Endometrium (tissue), 2 donors: ENCODE results near the gene ZC3H11A.
A peak's percentile ranks its signal among the peaks of the same experiment; 100 is the strongest.
"Not testable (repeated sequence)": the region's sequence is repeated elsewhere in the genome, so short reads cannot be mapped to it uniquely, and the experiment has no call there.

Experiments
- FAIRE-seq: peaks from 2 replicates; lab custom pipeline; 2012; peaks lifted over from hg19 to GRCh38; lab: Jason Lieb, UNC
- donor health status: control.
- donor health status: control.

Gene ZC3H11A

DNA sequence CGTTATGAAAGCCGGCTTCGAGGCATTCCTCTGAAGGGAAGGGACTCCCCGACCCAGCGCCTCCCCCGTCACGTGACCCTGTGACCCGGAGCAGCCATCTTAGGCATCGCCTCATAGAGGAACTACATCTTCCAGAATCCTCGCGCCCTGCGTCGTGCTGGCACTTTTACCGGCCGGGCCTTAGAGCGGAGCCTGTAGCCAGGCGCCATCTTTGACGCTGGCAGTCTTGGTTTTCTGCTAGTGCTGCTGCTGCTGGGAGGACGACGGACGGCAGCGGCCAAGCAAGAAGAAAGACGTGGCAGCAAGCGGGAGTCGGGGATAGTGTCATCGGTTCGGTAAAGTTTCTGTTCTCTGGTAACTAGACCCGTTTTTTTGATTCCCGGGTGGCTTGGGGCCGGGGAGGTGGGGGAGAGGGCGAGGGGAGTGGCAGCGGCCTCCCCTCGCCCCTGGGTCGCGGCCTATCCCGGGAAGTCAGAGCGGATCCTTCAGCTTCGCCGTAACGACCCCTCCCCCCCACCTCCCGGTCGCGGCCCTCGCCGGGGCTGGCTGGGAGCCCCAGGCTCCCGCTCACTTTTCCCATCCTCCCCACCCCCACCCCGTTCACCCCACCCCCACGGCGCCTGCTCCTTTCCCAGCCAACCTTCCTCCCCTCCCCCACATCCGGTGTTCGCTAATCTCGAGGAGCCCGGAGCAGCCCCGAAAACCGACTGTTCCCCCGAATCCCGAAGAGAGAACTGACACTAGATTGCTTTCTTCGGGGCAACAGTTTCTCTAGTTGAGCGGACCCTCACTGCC is at the start of gene ZC3H11A, which contains the start of gene ZBED6:
TSS of gene ZC3H11A (plus strand) at position 183 of the 795 bp plus-strand sequence. CDS start 21,448 bp downstream, outside the sequence.
TSS of gene ZBED6 (plus strand) at position 183 of the 795 bp plus-strand sequence. CDS start 1,900 bp downstream, outside the sequence.
- peak; percentile 99 for FAIRE-seq

DNA sequence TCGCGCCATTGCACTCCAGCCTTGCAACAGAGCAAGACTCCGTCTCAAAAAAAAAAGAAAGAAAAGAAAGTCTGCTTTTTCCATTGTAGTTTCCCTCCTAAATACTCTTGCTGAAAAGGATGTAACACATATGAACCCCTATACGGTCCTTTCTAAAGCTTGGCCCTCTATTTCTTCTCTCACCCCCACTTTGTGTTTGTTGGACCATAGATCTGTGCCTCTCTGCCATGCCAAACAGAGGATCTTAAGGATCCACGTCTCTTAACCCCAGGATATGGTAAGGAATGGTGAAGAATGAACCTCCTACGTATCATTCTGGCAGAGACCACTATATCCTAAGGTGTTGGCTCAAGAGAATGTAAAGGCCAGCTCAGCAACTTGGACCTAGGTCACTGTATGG is 49.1 kb upstream of the ZC3H11A start:
- no peak for FAIRE-seq

DNA sequence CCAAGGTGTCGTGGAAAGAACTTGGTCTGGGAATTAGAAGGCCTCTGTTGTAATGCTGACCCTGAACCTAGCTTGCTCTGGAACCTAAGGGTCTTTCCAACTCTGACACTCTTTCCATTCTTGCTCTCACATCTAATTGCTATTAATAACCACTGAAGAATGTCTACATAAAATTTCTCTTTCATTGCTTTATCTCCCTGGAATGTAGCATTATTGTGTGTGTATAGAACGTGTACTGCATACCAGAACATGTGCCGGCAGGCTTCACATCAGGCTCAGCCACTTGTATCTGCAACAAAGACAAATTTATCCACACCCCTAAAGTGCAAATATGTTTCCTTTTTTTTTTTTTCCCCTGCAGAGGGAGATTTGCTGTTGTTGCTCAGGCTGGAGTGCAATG is 44.4 kb upstream of the ZC3H11A start:
- FAIRE-seq, result no peak

DNA sequence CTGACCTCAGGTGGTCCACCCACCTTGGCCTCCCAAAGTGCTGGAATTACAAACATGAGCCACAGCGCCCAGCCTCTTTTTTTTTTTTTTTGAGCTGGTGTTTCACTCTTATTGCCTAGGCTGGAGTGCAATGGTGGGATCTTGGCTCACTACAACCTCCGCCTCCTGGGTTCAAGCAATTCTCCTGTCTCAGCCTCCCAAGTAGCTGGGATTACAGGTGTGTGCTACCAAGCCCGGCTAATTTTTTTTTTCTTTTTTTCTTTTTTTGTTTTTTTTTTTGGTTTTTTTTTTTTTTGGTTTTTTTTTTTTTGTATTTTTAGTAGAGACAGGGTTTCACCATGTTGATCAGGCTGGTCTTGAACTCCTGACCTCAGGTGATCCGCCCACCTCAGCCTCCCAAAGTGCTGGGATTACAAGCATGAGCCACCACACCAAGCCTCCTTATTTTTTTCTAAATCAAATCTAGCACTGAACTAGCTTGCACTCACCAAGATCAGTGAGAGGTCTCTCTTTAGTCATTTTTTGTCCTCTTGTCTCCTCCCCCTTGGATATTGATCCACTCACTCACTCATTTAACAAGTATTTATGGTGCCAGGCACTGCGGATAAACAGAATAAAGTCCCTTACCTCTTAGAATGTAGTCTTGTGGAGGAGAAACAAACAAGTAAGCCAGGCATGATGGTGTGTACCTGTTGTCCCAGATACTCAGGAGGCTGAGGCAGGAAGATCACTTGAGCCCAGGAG is 43.6 kb upstream of the ZC3H11A start:
- not testable (repeated sequence) for FAIRE-seq

DNA sequence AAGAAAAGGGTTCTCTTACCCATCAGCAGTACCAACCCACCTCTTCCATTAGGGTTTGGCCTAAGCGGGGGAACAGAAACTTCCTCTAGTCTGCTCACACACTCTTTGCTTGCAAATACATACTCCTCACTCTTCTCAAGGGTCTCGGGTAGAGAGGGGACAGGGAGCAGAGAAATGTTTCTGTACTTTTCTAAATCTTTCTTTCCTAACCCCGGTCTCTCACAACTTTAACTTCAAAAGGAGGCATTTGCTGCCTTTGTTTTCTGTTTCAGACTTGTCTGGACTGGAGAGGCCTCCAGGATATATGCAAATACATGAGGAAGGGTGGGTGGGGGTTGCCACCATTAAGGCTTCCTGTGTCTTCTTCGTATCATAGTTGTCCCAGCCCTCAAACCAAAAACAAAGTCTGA is 41.0 kb upstream of the ZC3H11A start:
- FAIRE-seq, result no peak

DNA sequence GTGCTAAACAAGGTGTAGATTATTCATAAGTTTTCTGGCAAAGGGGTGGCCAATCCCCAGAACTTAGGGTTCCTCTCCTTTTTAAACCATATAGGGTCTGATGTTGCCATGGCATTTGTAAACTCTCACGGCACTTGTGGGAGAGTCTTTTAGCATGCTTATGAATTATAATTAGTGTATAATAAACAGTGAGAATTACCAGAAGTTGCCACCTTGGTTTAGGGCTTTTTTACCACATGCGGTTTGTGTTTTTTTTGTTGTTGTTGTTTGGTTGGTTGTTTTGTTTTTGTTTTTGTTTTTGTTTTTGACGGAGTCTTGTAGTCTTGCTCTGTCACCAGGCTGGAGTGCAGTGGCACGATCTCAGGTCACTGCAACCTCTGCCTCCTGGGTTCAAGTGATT is 39.4 kb upstream of the ZC3H11A start:
- no peak for FAIRE-seq

DNA sequence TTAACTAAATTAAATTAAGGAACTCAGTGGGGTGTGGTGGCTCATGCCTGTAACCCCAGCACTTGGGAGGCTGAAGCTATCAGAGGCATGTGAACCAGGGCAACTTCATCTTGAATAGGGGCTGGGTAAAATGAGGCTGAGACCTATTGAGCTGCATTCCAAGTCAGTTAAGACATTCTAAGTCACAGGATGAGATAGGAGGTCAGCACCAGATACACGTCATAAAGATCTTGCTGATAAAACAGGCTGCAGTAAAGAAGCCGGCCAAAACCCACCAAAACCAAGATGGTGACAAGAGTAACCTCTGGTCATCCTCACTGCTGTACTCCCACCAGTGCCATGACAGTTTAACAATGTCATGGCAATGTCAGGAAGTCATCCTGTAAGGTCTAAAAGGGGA is 36.7 kb upstream of the ZC3H11A start:
- not testable (repeated sequence) for FAIRE-seq

DNA sequence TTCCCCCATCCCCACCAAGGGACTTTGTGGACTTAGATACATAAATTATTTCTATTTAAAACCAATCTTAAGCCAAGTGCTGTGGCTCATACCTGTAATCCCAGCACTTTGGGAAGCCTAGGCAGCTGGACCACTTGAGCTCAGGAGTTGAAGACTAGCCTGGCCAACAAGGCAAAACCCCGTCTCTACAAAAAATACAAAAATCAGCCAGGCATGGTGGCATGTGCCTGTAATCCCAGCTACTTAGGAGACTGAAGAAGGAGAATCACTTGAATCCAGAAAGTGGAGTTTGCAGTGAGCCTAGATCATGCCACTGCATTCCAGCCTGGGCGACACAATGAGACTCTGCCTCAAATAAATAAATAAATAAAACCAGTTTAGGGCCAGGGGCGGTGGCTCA is 34.9 kb upstream of the ZC3H11A start:
- FAIRE-seq, result no peak

DNA sequence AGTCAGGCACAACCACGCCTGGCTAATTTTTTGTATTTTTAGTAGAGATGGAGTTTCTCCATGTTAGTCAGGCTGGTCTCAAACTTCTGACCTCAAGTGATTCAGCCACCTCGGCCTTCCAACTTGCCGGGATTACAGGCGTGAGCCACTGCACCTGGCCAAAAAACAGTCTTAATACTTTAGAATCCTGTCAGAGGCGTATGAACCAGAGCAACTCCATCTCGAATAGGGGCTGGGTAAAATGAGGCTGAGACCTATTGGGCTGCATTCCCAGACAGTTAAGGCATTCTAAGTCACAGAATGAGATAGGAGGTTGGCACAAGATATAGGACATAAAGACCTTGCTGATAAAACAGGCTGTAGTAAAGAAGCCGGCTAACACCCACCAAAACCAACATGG is 33.5 kb upstream of the ZC3H11A start:
- FAIRE-seq, result not testable (repeated sequence)

DNA sequence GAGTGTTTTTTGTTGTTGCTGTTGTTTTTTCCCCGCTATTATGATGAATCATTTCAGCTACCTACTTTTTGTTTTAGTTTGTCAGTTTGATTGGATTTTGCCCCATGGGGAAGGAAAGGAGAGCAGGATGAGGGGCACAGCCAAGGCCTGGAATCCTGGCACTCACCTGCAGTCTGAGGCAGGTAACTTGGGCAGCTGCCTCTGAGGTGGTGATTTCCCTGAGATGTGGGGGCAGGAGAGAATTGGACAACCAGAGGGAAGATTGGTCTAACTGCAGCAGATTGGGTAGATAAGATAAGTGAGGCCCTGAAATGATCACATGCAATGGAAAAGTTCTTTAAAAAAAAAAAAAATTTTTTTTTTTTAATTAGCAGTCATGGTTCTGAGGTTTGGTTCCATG is 31.9 kb upstream of the ZC3H11A start:
- FAIRE-seq, result no peak

DNA sequence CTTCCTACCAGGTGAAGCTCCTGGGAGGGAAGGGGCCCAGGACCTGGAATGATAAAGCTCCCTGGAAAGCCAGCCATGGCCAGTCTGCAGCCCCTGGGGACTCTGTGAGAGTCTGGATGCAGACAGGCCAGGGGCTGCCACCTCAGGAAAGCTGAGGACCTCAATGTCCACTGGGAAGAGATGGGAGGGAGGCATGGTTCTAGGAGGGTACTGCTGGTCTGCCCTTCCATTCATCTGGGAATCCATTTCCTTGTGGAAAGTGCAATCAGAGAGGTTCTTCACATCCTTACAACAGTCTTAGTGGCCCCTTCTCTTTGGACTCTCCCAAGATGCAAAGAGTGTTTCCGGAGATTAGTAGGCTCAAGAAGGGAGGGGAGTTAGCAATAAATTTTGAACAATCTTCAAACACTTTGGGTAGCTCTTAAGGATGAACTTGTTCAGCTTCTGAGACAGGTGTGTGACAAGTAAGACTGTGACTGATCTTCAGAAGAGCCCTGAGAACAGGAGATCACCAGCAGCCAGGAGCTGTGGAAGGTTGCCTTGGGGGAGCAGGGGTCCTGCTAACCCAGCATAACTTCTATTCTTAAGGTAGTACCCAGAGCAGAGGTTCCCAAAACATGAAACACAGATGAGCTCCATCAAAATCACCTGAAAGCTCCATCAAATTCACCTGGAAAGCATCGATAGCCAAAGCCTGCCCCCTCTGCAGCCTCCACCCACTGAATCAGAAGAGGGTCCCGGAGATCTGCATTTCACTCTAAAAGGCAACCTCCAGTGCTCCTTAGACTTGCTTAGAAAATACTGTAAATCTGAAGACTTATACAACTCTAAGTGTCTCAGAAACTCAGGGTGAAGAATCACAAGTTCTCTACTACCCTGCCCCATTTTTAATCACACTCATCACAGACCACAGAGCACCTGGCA is 31.1 kb upstream of the ZC3H11A start:
- FAIRE-seq, result no peak

DNA sequence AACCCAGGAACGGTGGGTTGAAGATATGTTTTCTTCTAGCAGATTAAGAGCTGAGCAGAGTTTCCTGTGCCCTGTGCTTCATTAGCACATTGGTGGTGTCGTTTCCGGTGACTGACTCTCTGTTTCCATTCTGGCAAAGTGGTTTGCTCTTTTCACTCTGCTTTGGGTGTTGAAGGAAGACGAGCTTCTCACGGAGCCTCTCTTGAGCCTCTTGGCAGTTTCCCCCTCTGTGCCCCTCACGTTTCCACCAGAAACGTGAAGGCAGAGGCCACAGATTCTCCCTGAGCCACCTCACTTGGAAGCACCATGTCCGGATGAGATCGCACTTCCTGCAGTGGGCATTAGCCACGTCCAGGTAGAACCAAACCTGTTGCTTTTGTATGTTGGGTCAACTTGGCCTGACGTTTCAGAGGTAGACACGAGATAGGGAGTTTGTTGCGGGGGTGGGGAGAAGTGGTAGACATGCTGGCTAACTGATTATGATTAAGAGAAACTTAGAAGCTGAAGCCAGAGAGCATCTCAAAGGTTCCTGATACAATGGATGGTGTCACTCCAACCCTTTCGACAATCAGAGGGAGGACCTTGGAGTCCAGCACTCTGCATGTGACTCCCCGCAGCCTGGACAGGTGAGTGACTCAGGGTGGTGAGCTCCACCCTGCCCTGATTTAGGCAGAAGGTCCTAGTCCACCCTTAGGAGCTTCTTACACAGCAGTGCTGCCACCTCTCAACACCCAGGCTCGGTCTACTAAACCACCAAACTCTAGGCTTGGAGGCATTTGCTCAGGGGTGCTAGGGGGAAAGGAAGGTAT is 30.2 kb upstream of the ZC3H11A start, which contains the start of gene LAX1:
TSS of gene LAX1 (plus strand) at position 155 of the 809 bp plus-strand sequence. CDS start at position 538, 383 bp downstream.
- FAIRE-seq, result no peak

DNA sequence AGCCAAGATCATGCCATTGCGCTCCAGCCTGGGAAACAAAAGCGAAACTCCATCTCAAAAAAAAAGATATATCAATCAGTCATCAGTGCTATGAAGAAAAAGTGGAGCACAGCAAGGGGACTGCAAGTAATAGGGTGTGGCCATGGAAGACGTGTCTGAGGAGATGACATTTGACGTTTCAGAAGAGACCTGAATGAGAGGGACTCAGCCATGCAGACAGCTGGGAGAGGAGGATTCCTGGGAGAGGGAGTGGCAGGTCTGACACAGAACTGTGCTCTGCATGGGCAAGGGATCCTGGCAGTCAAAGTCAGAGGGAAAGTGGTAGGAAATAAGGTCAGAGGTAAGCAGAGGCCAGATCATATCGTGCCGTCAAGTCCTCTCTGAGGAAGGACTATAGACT is 27.2 kb upstream of the ZC3H11A start:
- no peak for FAIRE-seq

DNA sequence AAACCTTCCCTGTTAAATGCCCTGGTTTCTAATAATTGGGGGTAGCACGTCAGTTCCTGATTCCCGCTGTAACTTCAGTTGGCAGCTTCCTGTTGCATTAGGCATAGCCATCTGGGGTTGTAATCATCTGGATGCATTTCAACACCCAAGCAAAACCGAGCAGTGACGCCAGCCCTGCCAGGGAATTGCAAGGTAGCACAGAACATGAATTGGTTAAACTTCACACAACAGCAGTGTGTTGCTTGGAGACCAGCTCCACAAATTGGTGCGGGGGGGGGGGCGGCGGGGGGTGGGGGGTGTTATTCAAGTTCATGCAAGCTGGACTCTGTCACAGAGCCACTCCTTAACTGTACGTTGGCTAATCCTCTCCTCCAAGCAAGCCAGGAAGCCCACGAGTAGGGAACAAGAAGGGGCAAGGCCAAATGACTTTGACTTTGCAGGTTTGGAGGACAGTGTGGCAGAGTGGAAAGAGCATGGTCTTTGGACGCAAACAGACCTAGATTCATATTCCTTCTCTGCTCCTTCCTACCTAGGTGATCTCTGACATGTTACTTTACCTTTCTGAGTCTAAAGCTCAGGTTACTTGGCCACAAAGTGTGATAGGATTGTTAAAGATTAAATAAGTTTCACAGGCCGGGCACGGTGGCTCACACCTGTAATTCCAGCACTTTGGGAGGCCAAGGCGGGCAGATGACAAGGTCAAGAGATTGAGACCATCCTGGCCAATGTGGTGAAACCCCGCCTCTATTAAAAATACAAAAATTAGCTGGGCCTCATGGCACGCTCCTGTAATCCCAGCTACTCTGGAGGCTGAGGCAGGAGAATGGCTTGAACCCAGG is 25.7 kb upstream of the ZC3H11A start:
- no peak for FAIRE-seq

DNA sequence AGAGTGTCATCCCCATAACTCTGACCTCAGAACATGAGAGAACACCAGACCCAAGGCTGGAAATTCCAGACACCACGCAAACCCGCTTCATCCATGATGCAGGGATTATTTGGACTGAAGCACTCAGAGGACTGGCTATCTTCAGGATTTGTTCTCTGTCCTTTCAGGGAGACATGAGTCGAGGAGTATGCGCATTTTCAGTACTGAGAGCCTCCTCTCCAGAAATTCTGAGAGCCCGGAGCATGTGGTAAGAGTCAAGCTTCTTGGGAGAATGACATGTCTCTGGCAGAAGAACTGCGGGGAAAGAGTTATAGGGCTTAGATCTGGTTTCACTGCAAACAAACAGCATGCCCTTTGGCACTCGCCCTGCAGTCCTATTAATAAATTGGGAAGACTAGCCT is 23.5 kb upstream of the ZC3H11A start:
- FAIRE-seq, result no peak

DNA sequence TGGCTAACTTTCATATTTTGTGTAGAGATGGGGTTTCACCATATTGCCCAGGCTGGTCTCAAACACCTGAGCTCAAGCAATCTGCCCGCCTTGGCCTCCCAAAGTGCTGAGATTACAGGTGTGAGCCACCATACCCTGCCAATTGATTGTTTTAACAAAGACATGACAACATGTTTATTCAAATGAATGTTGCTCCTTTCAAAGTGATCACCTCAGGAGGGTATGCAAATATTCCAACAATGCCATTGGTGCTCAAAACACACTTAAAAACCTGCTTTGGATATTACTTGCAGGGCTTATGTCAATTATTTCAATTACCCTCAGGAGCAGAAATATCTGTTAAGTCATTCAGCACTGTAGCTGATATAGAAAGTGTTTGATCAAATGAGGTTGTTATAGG is 22.6 kb upstream of the ZC3H11A start:
- no peak for FAIRE-seq

DNA sequence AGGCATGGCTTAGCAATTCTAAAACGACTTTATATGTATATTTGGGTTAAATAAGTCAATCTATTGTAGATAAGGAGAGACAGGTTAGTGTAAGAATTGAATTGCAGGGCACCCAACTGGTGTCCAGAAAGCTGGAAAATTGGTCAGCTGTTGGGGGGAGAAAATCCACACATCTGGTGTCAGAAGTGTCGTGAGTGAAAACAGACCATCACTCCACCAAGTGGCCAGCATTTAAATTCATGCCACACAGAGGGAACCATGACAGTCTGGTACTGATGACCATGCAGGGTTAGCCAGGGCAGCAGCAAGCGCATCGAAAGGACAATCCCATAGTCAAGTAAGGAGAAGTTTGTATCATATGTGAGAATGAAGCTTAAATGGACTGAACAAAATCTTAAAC is 18.8 kb upstream of the ZC3H11A start:
- FAIRE-seq, result no peak

DNA sequence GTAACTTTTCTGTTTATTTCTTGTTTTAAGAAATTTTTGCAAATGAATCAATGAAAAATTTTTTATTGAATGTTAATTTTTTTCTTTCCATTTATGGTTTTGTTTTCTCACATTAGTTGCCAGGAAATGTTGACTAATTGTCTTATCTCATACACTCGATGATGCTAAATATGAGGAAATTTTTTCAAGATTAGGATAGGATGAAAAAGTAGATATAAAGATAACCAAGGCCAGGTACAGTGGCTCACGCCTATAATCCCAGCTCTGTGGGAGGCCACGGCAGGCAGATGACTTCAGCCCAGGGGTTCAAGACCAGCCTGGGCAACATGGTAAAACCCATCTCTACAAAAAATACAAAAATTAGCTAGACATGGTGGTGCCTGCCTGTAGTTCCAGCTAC is 17.8 kb upstream of the ZC3H11A start:
- no peak for FAIRE-seq

DNA sequence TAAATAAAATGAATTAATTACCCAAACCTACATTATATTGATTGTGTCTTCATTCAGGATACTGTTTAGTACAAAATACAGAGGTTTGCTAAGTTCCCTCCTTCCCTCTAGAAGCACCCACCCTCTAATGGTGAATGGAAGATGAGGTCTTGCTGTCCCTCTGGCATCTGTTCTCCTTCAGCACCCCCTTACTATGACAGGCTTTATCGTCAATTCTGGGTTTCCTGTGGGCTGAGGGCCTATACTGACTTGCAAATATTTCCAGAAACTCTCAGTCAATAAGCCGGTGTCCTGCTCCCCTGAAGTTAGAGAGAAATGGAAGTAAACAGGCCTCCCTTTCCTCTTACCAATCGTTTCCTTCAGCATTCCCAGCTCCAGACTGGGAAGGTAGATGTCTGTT is 17.3 kb upstream of the ZC3H11A start:
- no peak for FAIRE-seq

DNA sequence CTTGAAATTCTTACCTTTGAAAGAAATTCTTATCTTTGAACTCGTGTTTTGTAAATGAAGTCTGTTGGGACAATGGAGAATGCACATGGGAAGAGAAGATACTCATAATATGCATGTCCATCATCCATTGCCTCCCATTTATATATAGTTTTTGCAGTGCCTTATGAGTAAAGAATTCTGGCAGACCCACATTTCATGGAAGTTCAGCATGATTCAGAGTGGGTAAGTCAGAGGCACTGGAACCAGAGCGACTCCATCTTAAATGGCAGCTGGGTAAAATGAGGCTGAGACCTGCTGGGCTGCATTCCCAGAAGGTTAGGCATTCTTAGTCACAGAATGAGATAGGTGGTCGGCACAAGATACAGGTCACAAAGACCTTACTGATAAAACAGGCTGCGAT is 16.6 kb upstream of the ZC3H11A start:
- no peak for FAIRE-seq
